Glutamatergic neuron (in vitro differentiated cells): ENCODE measurements around the gene INPP4B. TPM values are rescaled to one million over a fixed set of nuclear protein-coding genes. Genes with fewer than 3 reads are reported as not detected.

Source experiments
- DNase-seq: peaks from one replicate; pipeline ENCODE4 v3.0.0; 2022
- H3K27ac Mint-ChIP-seq: one replicate; pipeline ENCODE4 v1.8.0; 2020; ENCODE audit warnings: mild to moderate bottlenecking, mixed read lengths, inconsistent platforms; ENCODE audit not compliant: unreplicated experiment
- H3K27me3 Mint-ChIP-seq: one replicate; pipeline ENCODE4 v1.8.0; 2020; ENCODE audit warnings: mild to moderate bottlenecking, moderate library complexity, mixed read lengths, inconsistent platforms; ENCODE audit not compliant: unreplicated experiment
- H3K36me3 Mint-ChIP-seq: one replicate; pipeline ENCODE4 v1.8.0; 2020; ENCODE audit warnings: mild to moderate bottlenecking, mixed read lengths, inconsistent platforms; ENCODE audit not compliant: unreplicated experiment
- H3K4me1 Mint-ChIP-seq: one replicate; pipeline ENCODE4 v1.8.0; 2020; ENCODE audit warnings: mild to moderate bottlenecking, low read depth, mixed read lengths, inconsistent platforms; ENCODE audit not compliant: unreplicated experiment
- H3K4me3 Mint-ChIP-seq: one replicate; pipeline ENCODE4 v1.8.0; 2020; ENCODE audit warnings: mild to moderate bottlenecking, mixed read lengths, inconsistent platforms; ENCODE audit not compliant: unreplicated experiment
- H3K9me3 Mint-ChIP-seq: one replicate; pipeline ENCODE4 v1.8.0; 2020; ENCODE audit warnings: mild to moderate bottlenecking, moderate library complexity, mixed read lengths, inconsistent platforms; ENCODE audit not compliant: unreplicated experiment
- total RNA-seq: library from RNA; stranded (reverse); fragmentation: NEBNext Ultra II Directional; extraction: Animal tissue kit (Norgen Biotek cat#: 25700); gene quantifications from one replicate; pipeline ENCODE4 v1.2.1, GENCODE V29; 2021; ENCODE audit not compliant: unreplicated experiment
- TF ChIP-seq, protein P1 (sequence below): fragments of 200-600 bp; sonication (generic); IDR thresholded peaks from one replicate; pipeline ENCODE4 v1.5.0; 2021; ENCODE audit not compliant: partially characterized antibody, unreplicated experiment

INPP4B gene
- total RNA-seq, 1 donor from 2014 or later: 2.4 TPM

DNA sequence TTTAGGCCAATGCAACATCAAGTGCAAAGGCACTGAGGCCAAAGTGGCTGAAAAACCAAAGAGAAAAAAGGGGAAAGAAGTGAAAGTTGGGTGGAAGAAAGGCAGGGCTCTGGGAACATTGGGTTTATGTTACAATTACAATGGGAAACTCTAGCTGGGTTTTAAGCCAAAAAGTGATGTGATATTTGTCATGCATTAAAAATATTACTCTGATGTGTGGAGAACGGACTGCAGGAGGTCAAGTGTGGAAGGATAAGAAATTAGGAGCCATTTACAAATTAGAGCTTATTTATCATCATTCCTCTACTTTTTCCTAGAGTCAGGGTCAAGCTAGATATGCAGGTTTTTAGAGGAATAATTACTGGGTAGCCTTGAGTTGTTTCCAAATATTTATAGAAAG lies 516.8 kb downstream of the INPP4B start:
- Mint-ChIP-seq H3K4me3 (no peak overlapping the region), H3K9me3 (no peaks in the 10 kb centered on the region), H3K27ac (no peak overlapping the region), H3K36me3 (no peaks in the 10 kb centered on the region), H3K27me3 (peaks cover 2% of the 10 kb centered on the region), H3K4me1 (peaks cover 10% of the 10 kb centered on the region)
- TF ChIP-seq, protein P1, sequence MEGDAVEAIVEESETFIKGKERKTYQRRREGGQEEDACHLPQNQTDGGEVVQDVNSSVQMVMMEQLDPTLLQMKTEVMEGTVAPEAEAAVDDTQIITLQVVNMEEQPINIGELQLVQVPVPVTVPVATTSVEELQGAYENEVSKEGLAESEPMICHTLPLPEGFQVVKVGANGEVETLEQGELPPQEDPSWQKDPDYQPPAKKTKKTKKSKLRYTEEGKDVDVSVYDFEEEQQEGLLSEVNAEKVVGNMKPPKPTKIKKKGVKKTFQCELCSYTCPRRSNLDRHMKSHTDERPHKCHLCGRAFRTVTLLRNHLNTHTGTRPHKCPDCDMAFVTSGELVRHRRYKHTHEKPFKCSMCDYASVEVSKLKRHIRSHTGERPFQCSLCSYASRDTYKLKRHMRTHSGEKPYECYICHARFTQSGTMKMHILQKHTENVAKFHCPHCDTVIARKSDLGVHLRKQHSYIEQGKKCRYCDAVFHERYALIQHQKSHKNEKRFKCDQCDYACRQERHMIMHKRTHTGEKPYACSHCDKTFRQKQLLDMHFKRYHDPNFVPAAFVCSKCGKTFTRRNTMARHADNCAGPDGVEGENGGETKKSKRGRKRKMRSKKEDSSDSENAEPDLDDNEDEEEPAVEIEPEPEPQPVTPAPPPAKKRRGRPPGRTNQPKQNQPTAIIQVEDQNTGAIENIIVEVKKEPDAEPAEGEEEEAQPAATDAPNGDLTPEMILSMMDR: no peak
- DNase-seq: no peak

DNA sequence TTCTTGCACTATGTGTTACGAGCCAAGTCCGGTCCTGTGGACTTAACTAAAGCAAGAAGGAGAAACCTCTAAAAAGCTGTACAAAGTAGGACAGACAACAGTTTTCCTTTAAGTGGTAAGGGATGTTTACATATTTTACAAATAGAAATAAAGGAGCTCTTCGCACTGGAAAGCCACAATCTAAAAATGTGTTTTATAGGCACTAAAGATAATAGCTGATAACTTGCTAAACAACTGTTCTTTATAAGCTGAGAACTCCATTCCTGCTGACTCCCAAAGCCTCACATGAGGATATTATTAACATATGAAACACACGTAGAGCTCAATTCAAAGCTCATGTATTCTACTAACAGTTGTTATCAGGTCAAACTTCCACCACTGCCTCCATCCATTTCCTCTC lies 519.9 kb downstream of the INPP4B start:
- no peaks in the 10 kb centered on the region for H3K9me3 Mint-ChIP-seq
- no peak for DNase-seq

DNA sequence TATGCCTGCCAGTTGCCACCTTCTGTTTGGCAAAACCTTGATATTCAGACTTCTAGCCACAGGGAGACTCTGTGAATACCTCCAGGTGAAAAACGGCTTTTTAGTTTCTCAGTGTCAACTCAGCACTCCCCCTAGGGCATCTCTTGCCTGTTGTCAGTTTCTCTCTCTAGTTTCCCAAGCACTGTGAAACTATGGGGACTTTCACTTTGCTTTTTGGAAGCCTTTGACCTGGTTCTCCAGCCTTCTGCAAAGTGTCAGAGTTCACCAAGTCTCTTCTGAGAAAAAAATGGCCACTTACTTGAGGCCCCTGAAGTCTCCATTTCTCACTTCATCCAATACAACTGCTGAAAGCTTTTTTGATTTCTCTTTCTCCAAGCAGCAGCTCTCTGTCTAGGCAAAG lies 521.5 kb downstream of the INPP4B start:
- no peaks in the 10 kb centered on the region for H3K9me3 Mint-ChIP-seq
- peaks cover 2% of the 10 kb centered on the region for H3K27me3 Mint-ChIP-seq
- H3K27ac Mint-ChIP-seq: no peak overlapping the region

More for the DNA sequence above, 519.9 kb downstream of the INPP4B start:
- Mint-ChIP-seq H3K4me3 (no peak overlapping the region), H3K36me3 (no peaks in the 10 kb centered on the region), H3K27me3 (peaks cover 2% of the 10 kb centered on the region), H3K27ac (no peak overlapping the region), H3K4me1 (peaks cover 6% of the 10 kb centered on the region)
- TF ChIP-seq, protein P1: no peak

DNA sequence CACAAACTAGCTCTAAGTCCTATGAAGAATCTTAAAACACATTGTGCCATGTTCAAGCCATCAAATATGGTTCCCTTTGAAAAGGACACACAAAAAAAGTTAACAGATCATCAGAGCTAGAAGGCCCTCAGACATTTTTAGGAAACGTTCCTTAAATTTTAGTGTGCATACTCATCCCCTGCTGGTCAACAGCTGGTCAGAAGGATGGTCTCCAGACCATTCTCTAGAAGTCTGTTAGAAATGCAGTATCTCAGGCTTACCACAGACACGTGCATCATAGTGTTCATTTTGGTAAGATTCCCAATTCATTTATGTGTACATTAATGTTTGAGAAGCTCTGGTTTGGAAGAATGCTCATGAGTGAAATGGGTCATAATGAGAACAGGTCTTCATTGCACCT lies 523.1 kb downstream of the INPP4B start:
- Mint-ChIP-seq H3K9me3 (no peaks in the 10 kb centered on the region), H3K27me3 (peaks cover 2% of the 10 kb centered on the region), H3K27ac (no peak overlapping the region), H3K36me3 (no peaks in the 10 kb centered on the region), H3K4me3 (no peak overlapping the region), H3K4me1 (peaks cover 4% of the 10 kb centered on the region)
- TF ChIP-seq, protein P1: no peak
- no peak for DNase-seq

More for the DNA sequence above, 521.5 kb downstream of the INPP4B start:
- TF ChIP-seq, protein P1: no peak
- no peak overlapping the region for H3K4me3 Mint-ChIP-seq
- H3K4me1 Mint-ChIP-seq: peaks cover 4% of the 10 kb centered on the region
- DNase-seq: no peak
- H3K36me3 Mint-ChIP-seq: no peaks in the 10 kb centered on the region

DNA sequence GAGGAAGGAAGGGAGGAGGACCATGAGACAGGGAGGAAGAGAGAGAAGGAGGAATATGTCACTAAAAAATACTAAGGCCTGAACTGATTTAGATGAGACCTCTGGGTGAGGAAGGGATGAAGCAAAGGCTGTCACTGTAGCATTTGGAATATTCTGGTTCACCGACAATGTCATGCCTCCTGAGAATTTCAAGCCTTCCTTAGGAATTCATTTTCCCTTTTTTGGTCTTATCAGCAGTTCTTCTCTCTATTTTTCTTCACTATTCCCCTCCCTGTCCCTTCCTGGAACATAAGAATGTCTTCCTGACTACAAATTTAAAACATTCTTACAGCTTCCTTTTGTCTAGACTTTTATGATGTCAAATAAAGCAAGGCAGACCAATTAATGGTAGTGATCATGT lies 527.8 kb downstream of the INPP4B start:
- Mint-ChIP-seq H3K36me3 (no peaks in the 10 kb centered on the region), H3K27me3 (no peaks in the 10 kb centered on the region), H3K4me1 (no peaks in the 10 kb centered on the region), H3K27ac (no peak overlapping the region), H3K4me3 (no peak overlapping the region), H3K9me3 (no peaks in the 10 kb centered on the region)
- DNase-seq: no peak
- TF ChIP-seq, protein P1: no peak
